GM06990 (cell line): ENCODE measurements around the gene CCNQ.

Source experiments
- DNase-seq: peaks from one replicate; pipeline ENCODE4 v3.0.0-alpha.2; 2011; ENCODE audit not compliant: insufficient read length; ENCODE audit errors: extremely low read depth
- H3K27me3 ChIP-seq: replicated peaks from 2 replicates; pipeline ENCODE4 v1.6.0; 2011; ENCODE audit warnings: low read length; ENCODE audit not compliant: control insufficient read depth, insufficient read depth
- H3K36me3 ChIP-seq: 2 replicates; pipeline ENCODE4 v1.5.1; 2011; ENCODE audit warnings: low read length; ENCODE audit not compliant: control insufficient read depth, insufficient read depth
- H3K4me3 ChIP-seq: replicated peaks from 2 replicates; pipeline ENCODE4 v1.5.1; 2011; ENCODE audit warnings: low read depth, mild to moderate bottlenecking, control low read depth, low read length
- CTCF ChIP-seq: IDR thresholded peaks from 2 replicates; pipeline ENCODE4 v1.5.1; 2011; ENCODE audit warnings: low read length, control low read depth, mild to moderate bottlenecking, inconsistent platforms; ENCODE audit not compliant: insufficient read depth, poor library complexity, severe bottlenecking

Gene CCNQ

GRCh38 chrX:153640736-153641575 lies 42.0 kb upstream of the CCNQ start:
- Histone ChIP-seq H3K27me3 (no peaks in the 10 kb centered on the region; the same call in 1 of the 2 replicates), H3K4me3 (no peak overlapping the region), H3K36me3 (no peaks in the 10 kb centered on the region)
- DNase-seq = no peak
- TF ChIP-seq CTCF = no peak

- no peak for DNase-seq
- no peak overlapping the region for H3K4me3 ChIP-seq
- no peaks in the 10 kb centered on the region; the same call in 1 of the 2 replicates for H3K27me3 ChIP-seq
- no peaks in the 10 kb centered on the region for H3K36me3 ChIP-seq
- no peak for TF ChIP-seq CTCF
Measured at GRCh38 chrX:153640045-153640686, 41.2 kb upstream of the CCNQ start.

- no peak for TF ChIP-seq CTCF
- H3K4me3 ChIP-seq = no peak overlapping the region
- H3K27me3 ChIP-seq = no peaks in the 10 kb centered on the region; the same call in 1 of the 2 replicates
- no peak for DNase-seq
- H3K36me3 ChIP-seq = no peaks in the 10 kb centered on the region
Measured at GRCh38 chrX:153639177-153640044, 40.5 kb upstream of the CCNQ start.

- no peak for DNase-seq
- TF ChIP-seq CTCF = no peak
- no peaks in the 10 kb centered on the region; the same call in 1 of the 2 replicates for H3K27me3 ChIP-seq
- H3K4me3 ChIP-seq = no peak overlapping the region
- no peaks in the 10 kb centered on the region for H3K36me3 ChIP-seq
Measured at GRCh38 chrX:153638436-153639176, 39.7 kb upstream of the CCNQ start.

- no peak for DNase-seq
- Histone ChIP-seq H3K27me3 (no peaks in the 10 kb centered on the region; the same call in 1 of the 2 replicates), H3K4me3 (no peak overlapping the region), H3K36me3 (no peaks in the 10 kb centered on the region)
- TF ChIP-seq CTCF = no peak
Measured at GRCh38 chrX:153638041-153638371, 39.1 kb upstream of the CCNQ start.
